HCT116 (cell line): ENCODE data around the gene HIVEP2.

Experiments
- CTCF ChIP-seq, 3 experiments: fragments of 200-600 bp in 1 of 3; sonication (generic) in 1 of 3; IDR thresholded peaks in 2 of 3; conservative IDR thresholded peaks in 1 of 3; 2 replicates each; pipeline ENCODE4 v1.5.1; 2012 to 2017; ENCODE audit warnings: low read depth in 2 of 3, low read length in 2 of 3, antibody characterized with exemption in 1 of 3, borderline replicate concordance in 1 of 3, control low read depth in 1 of 3, mild to moderate bottlenecking in 1 of 3, mixed read lengths in 1 of 3, mixed run types in 1 of 3, moderate library complexity in 1 of 3; ENCODE audit not compliant: insufficient read depth in 1 of 3
- POLR2A ChIP-seq: IDR thresholded peaks from 2 replicates; pipeline ENCODE4 v1.7.0; 2011; ENCODE audit warnings: borderline replicate concordance; ENCODE audit not compliant: insufficient read depth, insufficient read length; ENCODE audit errors: extremely low read depth

- TF ChIP-seq CTCF (IDR thresholded peaks at IDR 0.05 in 2 of 3, conservative IDR thresholded peaks at IDR 0.05 in 1 of 3; ENCODE audit: borderline replicate concordance in 1 of 3, insufficient read depth in 1 of 3, low read depth in 2 of 3, low read length in 2 of 3) (no peak), POLR2A (no peak)
These were observed 18.8 kb downstream of the HIVEP2 start for GRCh38 chr6:142926177-142926493.
